ENCODE results near the gene ZC3H12C.

ZC3H12C gene

DNA sequence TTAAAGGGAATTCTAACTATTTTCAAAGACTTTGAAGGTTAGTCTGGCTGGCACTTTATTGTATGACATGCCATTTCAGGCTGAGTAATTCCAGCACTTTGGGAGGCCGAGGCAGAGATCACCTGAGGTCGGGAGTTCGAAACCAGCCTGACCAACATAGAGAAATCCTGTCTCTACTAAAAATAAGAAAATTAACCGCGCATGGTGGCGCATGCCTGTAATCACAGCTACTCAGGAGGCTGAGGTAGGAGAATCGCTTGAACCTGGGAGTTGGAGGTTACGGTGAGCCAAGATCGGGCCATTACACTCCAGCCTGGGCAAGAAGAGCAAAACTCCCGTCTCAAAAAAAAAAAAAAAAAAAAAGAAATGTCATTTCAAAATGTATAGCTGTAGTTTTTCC, 107.6 kb downstream of the ZC3H12C start:
- TF ChIP-seq ZNF274 (IDR thresholded peaks at IDR 0.05; ENCODE audit: low read depth, low read length): no peak

DNA sequence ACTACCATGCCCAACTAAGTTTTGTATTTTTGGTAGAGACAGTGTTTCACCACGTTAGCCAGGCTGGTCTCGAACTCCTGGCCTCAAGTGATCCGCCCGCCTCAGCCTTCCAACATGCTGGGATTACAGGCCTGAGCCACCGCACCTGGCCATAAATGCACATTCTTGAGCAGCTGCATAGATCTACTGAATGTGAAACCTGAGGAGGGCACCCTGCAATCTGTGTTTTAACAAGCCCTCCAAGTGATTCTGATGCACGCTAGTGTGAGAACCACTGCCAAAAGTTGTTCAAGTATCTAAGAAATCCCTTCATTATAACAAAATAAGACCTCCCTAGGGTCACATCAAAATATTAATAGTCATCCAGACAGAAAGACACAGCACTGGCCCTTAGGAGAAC, 113.9 kb downstream of the ZC3H12C start:
- H3K4me3 ChIP-seq (ENCODE audit: low read length): no peak overlapping the region

More for the DNA sequence above, 107.6 kb downstream of the ZC3H12C start:
- H3K4me3 ChIP-seq (ENCODE audit: low read length): no peak overlapping the region

DNA sequence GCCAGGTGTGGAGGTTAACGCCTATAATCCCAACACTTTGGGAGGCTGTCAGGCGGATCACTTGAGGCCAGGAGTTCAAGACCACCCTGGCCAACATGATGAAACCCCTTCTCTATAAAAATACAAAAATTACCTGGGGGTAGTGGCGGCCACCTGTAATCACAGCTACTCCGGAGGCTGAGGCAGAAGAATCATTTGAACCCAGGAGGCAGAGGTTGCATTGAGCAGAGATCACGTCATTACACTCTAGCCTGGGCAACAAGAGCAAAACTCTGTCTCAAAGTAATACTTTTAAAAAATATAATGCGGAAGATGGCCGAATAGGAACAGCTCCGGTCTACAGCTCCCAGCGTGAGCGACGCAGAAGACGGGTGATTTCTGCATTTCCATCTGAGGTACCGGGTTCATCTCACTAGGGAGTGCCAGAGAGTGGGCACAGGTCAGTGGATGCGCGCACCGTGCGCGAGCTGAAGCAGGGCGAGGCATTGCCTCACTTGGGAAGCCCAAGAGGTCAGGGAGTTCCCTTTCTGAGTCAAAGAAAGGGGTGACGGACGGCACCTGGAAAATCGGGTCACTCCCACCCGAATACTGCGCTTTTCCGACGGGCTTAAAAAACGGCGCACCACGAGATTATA, 115.6 kb downstream of the ZC3H12C start:
- H3K4me3 ChIP-seq (ENCODE audit: low read length): peak overlapping the region; percentile 50; the same call in 1 of the 2 replicates

More for the DNA sequence above, 113.9 kb downstream of the ZC3H12C start:
- no peak for TF ChIP-seq ZNF274 (IDR thresholded peaks at IDR 0.05; ENCODE audit: low read depth, low read length)

DNA sequence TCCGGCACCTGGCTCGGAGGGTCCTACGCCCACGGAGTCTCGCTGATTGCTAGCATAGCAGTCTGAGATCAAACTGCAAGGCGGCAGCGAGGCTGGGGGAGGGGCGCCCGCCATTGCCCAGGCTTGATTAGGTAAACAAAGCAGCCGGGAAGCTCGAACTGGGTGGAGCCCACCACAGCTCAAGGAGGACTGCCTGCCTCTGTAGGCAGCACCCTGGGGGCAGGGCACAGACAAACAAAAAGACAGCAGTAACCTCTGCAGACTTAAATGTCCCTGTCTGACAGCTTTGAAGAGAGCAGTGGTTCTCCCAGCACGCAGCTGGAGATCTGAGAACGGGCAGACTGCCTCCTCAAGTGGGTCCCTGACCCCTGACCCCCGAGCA, 116.1 kb downstream of the ZC3H12C start:
- peak overlapping the region; percentile 50; the same call in 1 of the 2 replicates for H3K4me3 ChIP-seq (ENCODE audit: low read length)

DNA sequence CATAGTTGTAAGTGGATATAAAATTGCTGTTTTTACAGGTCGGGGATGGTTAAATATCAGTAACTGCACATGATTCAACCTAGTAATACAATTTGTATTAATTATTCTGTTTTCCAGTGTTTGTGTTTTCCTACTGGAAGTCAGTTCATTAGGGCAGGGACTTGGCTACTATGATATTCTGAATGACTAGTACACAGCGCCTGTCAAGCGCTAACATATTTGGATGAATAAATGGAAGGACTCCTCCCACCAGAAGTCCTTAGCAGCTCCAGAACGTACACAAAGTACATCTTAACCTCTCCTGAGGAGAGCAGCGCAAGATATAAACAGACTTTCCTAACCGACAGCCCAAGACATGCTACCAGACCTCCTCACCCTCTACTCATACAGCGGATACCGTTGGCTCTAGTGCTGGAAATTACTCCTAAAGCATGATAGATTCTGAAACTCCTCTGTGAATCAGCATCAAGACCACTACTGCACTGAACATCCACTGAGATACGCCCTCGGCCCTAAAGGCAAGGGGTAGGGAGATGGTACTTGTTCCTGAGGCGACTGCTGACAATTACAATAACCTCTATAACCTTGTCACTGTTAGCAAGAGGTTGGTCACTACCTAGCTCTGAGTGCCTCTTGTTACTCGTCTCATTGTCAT, 124.2 kb downstream of the ZC3H12C start:
- no peak for TF ChIP-seq ZNF274 (IDR thresholded peaks at IDR 0.05; ENCODE audit: low read depth, low read length)
- H3K4me3 ChIP-seq (ENCODE audit: low read length): no peak overlapping the region

DNA sequence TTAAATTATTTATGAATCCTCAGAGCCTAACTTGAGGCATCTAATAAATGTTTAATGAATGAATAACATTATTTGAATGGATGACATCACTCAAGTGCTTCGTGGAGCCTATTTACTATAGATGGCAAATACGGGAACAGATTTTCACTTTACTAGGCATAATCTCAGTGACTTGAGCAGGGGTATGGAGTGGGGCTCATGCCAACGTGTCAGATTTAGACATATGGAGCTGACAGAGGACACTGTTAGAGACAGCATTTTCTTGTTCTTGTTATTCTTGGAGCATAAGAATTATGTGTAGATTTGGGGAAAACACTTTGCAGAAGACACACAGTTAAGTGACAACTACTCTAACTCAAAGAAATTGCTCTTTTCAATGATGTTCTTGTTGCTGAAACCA, 124.7 kb downstream of the ZC3H12C start:
- no peak for TF ChIP-seq ZNF274 (IDR thresholded peaks at IDR 0.05; ENCODE audit: low read depth, low read length)
- no peak overlapping the region for H3K4me3 ChIP-seq (ENCODE audit: low read length)

DNA sequence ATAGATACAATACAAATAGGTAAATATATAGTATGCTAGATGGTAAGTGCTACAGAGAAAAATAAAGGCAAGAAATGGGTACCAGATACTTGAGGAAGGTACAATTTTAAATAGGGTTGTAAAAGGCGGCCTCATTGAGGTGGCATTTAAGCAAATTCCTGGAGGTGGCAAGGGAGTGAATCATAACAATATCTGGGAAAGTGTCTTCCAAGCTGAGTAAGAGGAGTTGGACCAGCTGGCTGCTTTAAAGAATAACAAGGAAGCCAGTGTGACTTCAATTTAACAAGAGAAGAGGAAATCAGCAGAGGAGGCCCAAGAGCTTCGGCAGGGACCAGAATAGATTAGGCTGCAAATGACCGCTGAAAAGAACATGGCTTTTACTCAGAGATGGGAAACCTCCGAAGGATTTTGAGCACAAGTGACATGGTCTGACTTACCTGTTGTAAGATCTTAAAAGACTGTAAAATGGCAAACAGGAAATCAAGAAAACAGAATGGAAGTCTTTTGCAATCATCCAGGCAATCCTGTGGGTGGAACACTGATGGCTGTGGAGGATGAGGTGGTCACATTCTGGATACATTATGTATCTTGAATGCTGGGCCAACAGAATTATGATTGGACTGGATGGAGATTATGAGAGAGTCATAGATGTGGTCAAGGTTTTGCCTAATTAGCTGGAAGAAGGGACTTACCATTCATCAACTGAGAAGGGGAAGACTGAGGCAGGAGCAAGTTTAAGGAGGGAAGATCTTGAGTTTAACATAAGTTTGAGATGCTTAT, 126.0 kb downstream of the ZC3H12C start:
- H3K4me3 ChIP-seq (ENCODE audit: low read length): no peak overlapping the region
- TF ChIP-seq ZNF274 (IDR thresholded peaks at IDR 0.05; ENCODE audit: low read depth, low read length): no peak

All from GM08714 (cell line).